Cardiac septum (tissue), 1 donor: ENCODE data around the gene MTCH1. TPM values are rescaled to one million over a fixed set of nuclear protein-coding genes. Genes with fewer than 3 reads are reported as not detected.
"Not testable (repeated sequence)": the region's sequence is repeated elsewhere in the genome, so short reads cannot be mapped to it uniquely, and the experiment has no call there.

Experiments
- DNase-seq: peaks from one replicate; pipeline ENCODE4 v3.0.0-alpha.2; 2020; ENCODE audit warnings: low spot score
- intact Hi-C: fragments of 100-400 bp; cut with DNase I; formaldehyde crosslinking; loops from one replicate; pipeline ENCODE4 v1.14.0; 2022
- total RNA-seq: library from RNA; stranded (reverse); fragmentation: NEBNext Ultra II Directional; extraction: Animal tissue kit (Norgen Biotek cat#: 25700); gene quantifications from one replicate; pipeline ENCODE4 v1.2.1, GENCODE V29; 2021
- donor health status: DM: no; HTN: no; CAD: no.

The MTCH1 gene
- total RNA-seq, 1 donor from 2014 or later = 139 TPM

DNA sequence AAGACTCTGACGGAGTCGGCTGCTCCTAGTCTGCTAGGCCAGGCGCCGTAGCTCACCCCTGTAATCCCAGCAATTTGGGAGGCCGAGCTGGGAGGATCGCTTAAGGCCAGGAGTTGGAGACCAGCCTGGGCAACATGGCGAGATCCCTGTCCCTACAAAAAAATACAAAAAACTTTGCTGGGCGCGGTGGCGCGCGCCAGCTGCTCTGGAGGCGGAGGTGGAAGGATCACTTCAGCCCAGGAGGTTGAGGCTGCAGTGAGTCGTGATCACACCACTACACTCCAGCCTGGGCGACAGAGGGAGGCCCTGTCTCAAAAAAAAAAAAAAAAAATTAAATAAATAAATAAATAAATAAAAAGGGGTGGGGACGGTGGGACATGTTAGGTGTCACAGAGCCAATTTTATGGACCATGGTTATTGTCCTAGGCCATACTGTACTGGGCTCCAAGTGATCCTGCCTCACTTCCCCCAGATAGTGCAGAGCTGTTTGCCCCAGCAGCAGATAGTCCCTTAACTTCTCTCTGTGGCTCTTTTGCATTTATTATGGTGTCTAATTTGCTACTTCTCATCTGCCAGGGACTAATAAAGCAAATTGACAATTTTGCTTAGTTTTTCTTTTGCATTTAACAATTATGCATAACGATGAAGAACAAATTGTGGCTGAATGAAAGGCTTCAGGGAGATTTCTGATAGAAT lies 26.3 kb downstream of the MTCH1 start:
- no peak for DNase-seq
- intact Hi-C loops = loop anchor here (5.0 kb wide), 1 partner anchor 52 kb away; no protein-coding TSS in a partner anchor

DNA sequence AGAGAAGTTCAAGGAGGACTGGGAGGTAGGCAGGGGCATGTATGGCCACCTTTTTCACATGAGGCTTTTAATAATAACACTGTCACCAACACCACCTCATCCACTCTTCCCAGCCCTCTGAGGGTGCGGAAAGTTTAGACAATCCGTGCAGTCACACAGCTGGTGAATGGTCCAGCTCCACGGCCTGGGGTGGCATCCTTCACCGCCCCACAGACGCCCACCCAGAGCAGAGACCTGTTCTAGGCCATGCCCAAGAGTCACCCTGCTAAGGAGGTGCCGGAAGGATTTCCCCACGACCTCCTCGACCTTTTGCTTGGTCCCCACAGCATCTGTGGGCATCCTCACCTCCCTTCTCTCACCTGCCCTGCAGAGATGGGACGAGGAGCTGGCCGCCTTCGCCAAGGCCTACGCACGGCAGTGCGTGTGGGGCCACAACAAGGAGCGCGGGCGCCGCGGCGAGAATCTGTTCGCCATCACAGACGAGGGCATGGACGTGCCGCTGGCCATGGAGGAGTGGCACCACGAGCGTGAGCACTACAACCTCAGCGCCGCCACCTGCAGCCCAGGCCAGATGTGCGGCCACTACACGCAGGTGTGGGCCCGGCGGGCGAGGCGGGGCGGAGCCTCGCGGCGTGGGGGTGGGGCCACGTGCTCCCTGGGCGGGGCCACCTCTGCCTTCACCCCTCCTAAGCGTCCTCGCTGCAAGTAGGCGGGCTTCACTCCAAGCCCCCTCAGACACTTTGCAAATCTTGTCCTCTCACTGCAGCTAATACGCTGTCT lies 27.0 kb downstream of the MTCH1 start:
- no peak for DNase-seq
- intact Hi-C loops = no loop called here

DNA sequence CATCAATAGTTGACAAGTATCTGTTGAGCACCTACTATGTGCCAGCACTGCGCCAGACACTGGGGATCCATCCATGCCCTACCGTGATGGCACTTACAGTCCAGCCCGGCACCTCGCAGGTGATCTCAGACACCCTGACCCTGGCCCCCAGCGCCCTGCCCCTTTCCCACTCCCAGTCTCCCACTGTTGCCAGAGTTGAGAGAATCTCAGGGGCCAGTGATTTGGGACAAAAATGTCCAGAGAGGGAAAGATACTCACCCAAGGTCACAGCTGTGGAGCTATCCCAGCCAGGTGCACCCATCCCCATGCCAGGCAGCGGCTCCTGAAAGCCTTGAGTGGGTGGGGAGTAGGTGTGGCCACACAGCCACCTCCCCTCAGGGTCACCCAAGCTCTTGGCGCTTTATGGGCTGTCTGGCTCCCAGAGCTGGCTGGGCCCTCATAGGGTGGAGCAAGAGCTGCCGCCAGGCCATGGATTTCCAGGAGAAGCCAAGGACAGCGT lies 28.2 kb downstream of the MTCH1 start:
- DNase-seq = no peak
- intact Hi-C loops = no loop called here

DNA sequence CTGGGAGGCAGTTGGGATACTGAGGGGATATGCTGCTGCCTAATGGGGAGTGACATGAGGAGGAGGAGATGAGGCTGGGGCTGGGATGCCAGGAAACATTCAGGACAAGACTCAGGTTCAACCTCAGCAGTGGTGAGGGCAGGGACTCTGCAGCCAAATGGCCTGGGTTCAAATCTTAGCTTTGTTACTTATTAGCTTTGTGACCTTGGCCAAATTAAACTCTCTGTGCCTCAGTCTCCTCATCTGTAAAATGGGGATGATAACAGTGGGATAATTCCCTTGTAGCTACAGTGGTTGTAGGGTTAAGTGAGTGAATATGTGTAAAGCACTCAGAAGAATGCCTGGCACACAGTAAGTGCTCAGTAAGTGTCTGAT lies 29.6 kb downstream of the MTCH1 start:
- intact Hi-C loops = no loop called here
- DNase-seq = no peak

DNA sequence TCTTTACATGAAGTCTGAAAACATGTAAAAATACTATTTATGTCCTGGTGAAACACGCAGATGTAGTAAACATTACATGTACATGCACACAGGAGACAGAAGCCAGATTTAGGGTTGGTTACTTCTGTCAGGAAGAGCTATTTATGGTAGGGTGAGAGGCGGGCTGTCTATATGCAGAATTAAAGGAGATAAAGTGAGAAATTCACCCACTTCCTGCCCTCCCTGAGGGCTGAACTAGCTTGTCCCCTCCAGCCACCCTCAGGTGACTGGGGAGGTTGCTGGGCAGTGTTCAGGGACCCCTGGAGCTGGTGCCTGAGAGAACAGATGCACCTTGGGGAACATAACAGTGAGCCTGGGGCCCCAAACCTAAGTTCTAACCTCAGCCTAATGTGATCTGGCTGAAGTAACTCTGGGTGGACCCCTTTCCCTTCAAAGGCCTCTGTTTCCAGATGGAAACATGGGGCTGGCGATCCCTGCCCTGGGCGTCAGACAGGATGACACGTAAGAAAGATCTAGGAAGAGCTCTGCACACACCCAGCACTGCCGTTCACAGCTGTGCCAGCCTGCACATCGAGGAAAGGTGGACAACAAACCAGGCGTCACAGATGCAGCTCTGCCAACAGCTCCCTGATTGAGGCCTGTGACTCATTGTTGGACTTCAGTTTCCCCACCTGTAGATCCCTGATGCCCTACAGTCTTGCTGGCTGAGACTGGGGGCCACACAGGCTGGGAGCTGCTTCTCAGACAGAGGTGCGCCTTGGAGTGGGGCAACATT lies 30.1 kb downstream of the MTCH1 start:
- DNase-seq = peak; percentile 44
- intact Hi-C loops = no loop called here

DNA sequence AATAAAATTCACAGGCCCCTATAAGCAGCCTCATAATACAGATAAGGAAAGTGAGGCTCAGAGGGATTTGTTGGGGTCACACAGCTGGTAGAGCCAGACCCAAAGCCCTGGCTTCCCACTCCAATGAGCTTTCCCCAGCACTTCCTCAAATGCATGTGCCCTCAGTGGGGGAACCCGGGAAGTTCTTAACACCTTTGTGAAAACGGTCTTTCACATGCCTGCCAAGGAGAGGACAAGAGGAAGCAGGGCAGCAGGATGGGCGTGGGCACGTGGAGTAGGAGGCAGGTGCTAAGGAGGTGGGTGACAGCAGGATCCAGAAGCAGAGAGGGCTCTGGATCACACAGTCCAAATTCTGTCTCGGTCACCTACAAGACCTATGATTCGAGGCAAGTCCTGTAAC lies 30.9 kb downstream of the MTCH1 start:
- intact Hi-C loops = no loop called here
- no peak for DNase-seq

DNA sequence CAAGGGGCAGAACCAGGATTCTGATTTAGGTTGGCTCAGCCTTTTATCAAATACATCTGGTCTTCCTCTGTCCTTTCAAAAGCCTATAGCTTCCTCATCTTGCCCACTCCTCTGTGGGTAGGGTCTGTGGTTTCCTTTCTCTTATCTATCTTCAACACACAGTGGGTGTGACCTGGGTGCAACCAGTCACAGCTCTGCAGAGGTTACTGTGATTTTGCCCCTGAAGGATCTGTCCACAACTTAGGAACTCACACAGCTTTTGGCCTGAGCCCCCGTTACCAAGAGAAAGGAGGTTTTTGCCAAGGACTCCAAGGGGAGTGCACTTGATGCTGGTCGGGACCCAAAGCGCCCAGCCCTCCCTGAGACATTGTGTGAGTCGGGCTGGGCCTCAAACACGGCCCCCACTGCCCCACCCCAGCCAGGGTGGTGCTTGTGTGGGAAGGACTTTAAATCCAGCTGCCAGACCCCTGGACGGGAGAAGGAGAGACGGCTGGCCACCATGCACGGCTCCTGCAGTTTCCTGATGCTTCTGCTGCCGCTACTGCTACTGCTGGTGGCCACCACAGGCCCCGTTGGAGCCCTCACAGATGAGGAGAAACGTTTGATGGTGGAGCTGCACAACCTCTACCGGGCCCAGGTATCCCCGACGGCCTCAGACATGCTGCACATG lies 31.6 kb downstream of the MTCH1 start, which contains the start of gene PI16:
Gene PI16 (plus strand): TSS at position 477 of the 670 bp plus-strand sequence. CDS start 23 bp downstream, at position 500.
- DNase-seq = no peak
- intact Hi-C loops = no loop called here

DNA sequence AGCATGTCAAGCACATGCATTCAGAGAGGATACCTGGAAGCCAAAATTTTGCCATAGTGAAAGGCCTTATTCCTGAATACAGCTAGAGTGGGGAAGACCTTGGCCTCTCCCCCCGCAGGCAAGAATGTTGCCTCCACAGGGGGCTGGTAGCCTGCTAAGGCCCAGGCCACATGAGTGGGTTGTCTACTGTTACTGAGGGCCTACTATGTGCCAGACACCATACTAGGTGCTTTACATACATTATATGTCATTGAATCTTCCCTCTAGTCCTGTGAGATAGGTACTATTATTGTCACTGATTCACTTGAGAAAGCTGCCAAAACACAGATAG lies 32.1 kb downstream of the MTCH1 start:
- intact Hi-C loops = no loop called here
- DNase-seq = no peak

DNA sequence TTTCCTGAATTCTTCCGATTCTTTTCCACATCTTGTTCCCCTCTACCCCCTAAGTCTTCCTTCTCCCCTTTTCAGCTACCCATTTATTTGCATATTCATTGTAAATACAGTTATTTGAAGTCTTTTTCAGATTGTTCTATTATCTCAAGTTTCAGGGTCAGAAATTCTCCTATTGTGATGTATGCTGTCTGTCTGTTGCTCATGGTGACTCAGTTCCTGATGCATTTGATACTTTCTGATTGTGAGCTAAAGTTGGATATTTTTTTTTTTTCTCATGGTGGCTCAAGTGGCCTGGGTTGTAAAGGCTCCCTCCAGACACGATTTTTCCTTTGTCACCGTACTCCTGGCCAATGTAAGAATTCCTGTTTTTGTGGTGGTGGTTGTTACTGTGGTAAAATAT lies 36.4 kb downstream of the MTCH1 start:
- no peak for DNase-seq
- intact Hi-C loops = no loop called here

DNA sequence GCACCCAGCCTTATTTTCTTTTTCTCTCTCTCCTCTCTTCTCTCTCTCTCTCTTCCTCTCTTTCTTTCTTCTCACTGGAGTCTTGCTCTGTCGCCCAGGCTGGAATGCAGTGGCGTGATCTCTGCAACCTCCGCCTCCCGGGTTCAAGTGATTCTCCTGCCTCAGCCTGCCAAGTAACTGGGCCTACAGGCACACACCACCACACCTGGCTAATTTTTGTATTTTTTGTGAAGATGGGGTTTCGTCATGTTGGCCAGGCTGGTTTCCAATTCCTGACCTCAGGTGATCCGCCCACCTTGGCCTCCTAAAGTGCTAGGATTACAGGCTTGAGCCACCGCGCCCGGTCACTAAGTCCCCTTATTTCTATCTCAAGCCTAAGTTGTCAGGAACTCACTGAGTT lies 36.9 kb downstream of the MTCH1 start:
- peak; percentile 27 for DNase-seq
- intact Hi-C loops = not testable (repeated sequence)

DNA sequence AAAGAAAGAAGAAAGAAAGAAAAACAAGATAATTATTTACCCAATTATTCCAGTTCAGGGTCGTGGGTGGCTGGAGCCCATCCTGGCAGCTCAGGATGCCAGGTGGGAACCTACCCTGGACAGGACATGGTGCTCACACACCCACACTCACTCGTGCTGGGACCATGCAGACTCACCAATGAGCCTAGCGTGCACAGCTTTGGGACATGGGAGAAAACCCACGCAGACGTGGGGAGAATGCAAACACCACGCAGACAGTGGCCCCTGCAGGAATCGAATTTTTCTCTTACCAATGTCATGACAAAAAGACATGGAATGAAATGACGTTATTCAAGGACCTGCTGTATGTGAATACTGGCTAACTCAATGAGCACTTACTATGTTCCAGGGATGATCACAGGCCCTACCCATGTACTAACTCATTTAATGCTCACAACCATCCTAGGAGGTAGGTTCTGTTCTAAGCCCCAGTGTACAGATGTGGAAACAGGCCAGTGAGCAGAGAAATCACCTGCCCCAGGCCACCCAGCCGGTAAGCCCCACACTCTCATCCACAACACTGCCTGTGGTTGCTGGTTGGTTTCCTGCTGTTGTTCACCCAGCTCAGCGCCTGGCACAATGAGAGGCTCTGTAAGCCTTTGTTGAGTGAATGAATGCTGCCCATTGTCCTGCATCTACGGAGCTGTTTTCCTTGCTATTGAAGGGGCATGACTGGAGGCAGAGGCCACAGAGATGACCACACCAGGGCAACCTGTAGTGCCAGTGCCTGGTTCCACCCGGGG lies 38.2 kb downstream of the MTCH1 start:
- DNase-seq = peak; percentile 69
- intact Hi-C loops = no loop called here

DNA sequence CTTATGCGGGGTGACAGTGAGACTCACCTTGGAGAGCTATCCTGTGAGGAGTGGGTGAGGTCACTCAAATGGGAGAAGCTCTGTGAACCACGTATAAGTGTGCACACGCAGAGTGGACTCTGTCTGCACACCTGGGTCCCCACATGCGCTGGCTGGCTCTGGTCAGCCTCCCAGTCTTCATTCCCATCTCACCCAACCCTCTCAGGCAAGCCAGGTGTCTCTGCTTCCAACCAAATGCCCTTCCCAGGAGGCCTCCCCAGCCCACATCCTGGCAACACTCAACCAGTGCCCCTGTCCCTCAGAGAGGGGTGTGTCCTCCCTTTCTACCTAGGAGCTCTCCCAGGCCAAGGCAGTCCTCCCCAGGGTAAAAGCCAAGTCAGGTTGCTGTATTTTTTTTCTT lies 39.5 kb downstream of the MTCH1 start:
- intact Hi-C loops = no loop called here

DNA sequence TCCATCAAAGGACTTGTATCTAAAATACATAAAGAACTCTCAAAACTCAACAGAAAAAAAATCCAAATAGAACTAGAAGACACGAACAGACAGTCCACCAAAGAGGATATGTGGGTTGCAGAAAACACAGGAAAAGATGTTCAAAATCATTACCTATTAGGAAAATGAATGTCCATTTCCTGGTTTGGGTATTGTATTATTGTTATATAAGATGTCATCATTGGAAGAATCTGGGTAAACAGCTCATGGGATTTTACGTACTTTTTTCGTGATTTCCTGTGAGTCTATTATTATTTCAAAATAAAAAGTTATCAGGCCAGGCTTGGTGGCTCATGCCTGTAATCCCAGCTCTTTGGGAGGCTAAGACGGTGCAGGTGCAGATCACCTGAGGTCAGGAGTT lies 40.7 kb downstream of the MTCH1 start:
- intact Hi-C loops = no loop called here
- no peak for DNase-seq

More for the DNA sequence above, 39.5 kb downstream of the MTCH1 start:
- peak; percentile 49 for DNase-seq

DNA sequence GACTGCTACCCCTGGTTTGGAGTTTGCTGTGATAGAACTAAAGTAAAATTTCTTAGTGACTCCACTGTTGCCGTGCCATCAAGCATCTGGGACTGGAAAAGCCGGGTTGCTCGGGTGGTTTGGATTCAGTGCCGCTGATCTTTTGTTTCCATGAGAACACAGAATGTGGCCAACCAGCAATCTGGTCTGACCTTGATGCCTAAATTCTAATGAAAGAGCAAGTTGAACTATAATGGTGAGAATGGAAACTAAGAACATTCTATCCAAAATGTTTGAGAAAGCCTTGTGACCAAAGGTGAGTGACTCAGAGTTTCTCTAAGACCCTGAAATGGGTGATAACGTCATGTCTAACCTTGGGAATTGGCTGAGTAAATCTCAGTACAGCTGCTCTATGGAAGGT lies 41.3 kb downstream of the MTCH1 start:
- DNase-seq = no peak
- intact Hi-C loops = no loop called here

DNA sequence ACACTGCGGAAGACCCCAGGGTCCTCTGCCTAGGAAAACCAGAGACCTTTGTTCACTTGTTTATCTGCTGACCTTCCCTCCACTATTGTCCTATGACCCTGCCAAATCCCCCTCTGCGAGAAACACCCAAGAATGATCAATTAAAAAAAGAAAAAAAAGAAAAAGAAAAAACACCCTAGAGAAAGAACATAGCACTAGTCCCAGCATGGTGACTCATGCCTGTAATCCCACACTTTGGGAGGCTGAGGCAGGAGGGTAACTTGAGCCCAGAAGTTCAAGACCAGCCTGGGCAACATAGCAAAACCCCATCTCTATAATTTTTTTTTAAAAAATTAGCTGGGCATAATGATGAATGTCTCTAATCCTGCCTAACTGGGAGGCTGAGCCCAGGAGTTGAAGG lies 43.7 kb downstream of the MTCH1 start:
- DNase-seq, intact Hi-C loops: not testable (repeated sequence)

DNA sequence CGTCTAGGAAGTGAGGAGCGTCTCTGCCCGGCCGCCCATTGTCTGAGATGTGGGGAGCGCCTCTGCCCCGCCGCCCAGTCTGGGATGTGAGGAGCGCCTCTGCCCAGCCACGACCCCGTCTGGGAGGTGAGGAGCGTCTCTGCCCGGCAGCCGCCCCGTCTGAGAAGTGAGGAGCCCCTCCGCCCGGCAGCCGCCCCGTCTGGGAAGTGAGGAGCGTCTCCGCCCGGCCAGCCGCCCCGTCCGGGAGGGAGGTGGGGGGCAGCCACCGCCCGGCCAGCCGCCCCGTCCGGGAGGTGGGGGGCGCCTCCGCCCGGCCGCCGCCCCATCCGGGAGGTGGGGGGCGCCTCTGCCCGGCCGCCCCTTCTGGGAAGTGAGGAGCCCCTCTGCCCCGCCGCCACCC lies 44.4 kb downstream of the MTCH1 start:
- DNase-seq = peak; percentile 38
- intact Hi-C loops = not testable (repeated sequence)

DNA sequence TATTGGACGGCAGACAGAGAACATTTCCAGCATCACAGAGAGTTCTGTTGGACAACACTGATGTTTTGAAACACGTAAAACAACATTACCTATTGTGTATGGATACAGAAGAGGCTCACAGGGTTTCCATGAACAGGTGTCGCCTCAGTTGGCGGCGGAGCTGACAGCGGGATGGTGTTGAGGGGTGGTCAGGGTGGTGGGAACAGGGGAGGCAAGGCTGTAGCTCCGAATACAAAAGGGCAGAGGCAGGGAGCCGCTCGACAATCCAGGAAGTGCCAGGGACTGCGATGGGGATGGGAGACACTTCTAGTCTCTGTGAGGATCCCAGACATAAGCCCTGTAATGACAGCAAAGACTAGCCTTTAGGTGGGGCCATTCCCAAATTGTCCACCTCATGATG lies 46.0 kb downstream of the MTCH1 start:
- intact Hi-C loops = no loop called here
- DNase-seq = peak; percentile 24

DNA sequence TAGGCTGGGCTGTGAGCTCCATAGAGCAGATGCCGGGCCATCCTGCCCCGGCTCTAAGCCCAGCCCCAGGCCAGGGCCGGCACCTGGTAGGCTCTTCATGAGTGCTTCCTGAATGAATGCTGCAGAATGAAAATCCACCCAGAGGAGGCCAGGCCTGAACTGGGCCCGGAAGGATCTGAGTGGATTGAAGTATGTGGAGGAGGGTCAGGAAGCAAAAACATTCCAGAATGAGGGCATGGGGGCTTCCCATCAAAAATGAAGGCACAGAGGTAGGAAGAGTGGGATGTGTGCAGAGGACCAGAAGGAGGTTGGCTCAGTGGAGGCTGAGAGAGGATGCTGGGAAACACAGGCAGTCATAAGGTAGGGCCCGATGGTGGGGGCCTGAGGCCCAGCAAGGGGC lies 47.0 kb downstream of the MTCH1 start:
- intact Hi-C loops, DNase-seq: not testable (repeated sequence)

DNA sequence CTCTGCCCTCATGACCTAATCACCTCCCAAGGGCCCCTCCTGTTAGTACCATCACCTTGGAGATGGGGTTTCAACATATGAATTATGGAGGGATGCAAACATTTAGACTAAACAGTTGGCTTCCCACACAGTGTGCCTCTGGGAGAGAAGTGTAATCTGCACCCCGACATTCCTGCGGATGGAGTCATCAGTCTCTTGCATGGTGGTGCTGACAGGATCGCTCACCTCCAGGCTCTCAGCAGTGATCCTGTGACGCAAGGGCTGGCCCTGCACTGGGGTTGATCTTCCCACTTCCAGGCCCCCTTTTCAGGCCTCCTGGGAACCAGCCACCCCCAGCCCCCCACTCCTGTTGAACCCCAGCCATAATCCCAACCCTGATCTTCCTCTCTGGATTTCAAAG lies 47.5 kb downstream of the MTCH1 start:
- no peak for DNase-seq
- intact Hi-C loops = no loop called here
